Subcutaneous adipose tissue (tissue), 4 donors: ENCODE results near the gene PEX10. TPM values are rescaled to one million over a fixed set of nuclear protein-coding genes. Genes with fewer than 3 reads are reported as not detected.

Source experiments
- total RNA-seq, 4 donors: library from RNA; depleted of rRNA; stranded (reverse); fragments of >200 nt; gene quantifications; one replicate each; pipeline ENCODE4 v1.1.0, GENCODE V29; 2016
- TF ChIP-seq, protein P1 (sequence below): fragments of 450-650 bp; IDR thresholded peaks from one replicate; pipeline ENCODE4 v1.5.1; 2016; ENCODE audit warnings: low read depth, mild to moderate bottlenecking, control low read depth, antibody characterized with exemption, moderate library complexity

Gene PEX10
- total RNA-seq, 4 donors from 2014 or later, result 16.0 to 45.0 (median 27.3) TPM

DNA sequence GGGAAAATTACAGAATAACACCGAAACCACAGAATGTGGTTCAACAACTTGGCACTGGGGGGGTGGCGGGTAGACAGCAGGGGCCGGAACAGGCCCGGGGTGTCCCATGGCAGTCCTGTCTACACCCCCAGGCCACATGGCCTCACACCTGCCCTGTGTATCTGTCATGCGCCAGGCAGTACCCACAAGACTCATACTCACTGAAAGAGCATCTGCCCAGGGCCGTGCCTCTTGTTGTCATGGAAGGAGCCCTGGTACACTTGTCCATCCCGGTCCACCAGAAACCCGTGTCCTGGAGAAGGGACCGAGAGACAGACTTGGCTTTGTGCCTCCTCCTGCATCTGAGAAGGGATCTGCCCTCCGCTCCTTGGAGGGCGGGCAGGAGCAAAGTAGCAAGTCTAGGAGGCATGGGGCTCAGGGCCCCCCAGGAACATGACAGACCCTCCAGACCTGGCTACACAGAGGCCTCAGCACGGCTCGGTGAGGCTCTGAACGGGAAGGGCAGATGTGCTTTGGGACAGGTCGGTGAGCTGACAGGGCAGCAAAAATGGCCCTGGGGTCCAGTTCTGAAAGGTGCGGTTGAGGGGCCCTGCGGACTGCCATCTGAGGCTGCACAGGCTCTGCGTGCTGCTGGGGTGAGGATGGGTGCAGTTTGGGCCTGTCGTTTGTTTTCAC lies 26.6 kb downstream of the PEX10 start:
- TF ChIP-seq, protein P1, sequence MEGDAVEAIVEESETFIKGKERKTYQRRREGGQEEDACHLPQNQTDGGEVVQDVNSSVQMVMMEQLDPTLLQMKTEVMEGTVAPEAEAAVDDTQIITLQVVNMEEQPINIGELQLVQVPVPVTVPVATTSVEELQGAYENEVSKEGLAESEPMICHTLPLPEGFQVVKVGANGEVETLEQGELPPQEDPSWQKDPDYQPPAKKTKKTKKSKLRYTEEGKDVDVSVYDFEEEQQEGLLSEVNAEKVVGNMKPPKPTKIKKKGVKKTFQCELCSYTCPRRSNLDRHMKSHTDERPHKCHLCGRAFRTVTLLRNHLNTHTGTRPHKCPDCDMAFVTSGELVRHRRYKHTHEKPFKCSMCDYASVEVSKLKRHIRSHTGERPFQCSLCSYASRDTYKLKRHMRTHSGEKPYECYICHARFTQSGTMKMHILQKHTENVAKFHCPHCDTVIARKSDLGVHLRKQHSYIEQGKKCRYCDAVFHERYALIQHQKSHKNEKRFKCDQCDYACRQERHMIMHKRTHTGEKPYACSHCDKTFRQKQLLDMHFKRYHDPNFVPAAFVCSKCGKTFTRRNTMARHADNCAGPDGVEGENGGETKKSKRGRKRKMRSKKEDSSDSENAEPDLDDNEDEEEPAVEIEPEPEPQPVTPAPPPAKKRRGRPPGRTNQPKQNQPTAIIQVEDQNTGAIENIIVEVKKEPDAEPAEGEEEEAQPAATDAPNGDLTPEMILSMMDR, result no peak

GRCh38 chr1:2384941-2385481 lies 27.4 kb downstream of the PEX10 start:
- TF ChIP-seq, protein P1, result no peak

DNA sequence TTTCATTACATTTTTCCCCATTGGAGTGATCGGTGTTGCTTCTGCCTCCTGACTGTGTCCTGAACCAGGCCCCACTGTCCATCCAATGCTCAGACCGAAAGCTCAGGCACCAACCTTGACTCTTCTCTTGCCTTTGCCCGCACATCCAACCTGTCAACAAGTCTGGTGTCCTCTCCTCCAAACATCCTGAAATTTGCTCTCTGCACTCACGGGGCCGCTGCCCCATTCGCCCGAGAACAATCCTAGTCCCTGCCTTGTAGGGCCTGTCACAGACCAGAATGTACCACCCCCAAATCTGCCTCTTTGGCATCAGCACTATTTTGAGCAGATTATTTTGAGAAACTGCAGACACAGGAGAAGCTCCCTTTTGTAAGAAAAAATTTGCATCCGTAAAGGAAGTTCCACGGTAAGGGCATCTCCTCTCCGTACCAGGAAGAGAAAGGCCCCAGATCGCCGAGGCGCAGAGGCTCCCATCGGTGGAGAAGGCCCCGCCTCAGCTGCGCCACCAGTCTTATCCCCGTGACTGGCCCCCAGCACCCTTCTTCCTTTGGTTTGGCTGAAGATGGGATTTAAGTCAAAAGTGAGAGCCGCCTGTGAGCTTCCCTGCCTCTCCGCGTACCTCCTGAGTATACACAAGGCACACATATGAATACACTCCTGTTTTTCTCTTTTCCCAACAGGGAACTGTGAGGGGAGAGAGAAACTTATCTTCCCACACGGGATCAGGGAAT lies 28.1 kb downstream of the PEX10 start:
- TF ChIP-seq, protein P1, result no peak

- TF ChIP-seq, protein P1, result no peak
Measured at GRCh38 chr1:2383576-2383975, 28.8 kb downstream of the PEX10 start.

- TF ChIP-seq, protein P1, result no peak
Measured at GRCh38 chr1:2382621-2383361, 29.6 kb downstream of the PEX10 start.

DNA sequence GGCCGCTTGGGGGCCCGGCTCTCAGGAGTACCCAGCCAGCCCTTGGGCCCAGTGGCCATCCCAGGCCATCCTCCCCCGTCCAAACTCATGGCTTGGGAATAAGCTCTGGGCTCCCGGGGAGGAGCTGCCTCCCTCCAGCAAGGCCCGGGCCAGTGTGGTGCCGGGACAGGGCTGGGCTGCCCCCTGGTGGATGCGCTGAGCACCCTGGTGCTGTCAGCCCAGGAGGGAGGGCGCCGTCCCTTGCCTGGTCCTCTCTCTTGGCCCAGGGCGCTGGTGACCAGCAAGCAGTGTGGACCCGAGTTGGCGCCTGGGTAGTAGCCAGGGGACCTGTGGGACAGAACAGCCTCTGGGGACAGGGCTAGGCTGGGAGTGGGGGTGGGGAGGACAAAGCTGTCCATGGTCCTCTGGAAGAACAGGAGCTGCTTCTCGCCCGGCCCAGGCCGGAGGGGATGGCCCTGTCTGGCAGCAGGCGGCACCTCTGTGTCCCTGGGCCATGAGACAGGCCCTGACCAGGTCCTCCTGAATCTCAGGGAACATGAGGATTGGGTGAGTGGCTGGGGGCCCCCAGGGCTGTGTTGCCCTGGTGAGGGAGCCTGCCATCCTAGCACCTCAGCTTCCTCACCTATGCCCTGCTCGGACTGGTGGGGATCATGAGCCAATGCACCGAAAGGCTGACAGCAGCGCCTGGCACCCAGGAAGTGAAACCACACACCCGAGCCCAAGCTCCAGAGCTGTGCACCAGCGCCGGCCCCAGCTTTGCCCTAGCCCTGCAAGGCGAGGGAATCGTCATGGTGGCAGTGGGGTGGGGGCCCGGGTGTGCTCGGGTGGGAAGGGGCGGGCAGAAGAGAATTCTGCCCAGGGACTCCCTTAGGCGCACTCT lies 30.4 kb downstream of the PEX10 start:
- TF ChIP-seq, protein P1, result no peak
